Tibial artery (tissue), 4 donors: ENCODE data around the gene SNPH.

Source experiments
- DNase-seq, 2 donors: peaks; one replicate each; pipeline ENCODE4 v3.0.0-alpha.2; 2019
- H3K27ac ChIP-seq, 2 donors: fragments of 200-600 bp; sonication (generic) in 1 of 2; 1 replicate in 1 of 2; 2 replicates in 1 of 2; pipeline ENCODE4 v1.5.1; 2018 to 2019; ENCODE audit warnings: mild to moderate bottlenecking in 1 of 2
- H3K27me3 ChIP-seq, 2 donors: fragments of 200-600 bp; sonication (generic) in 1 of 2; one replicate each; pipeline versions ENCODE4 v1.5.1 to v1.6.0; 2016 to 2019
- H3K36me3 ChIP-seq, 3 donors: fragments of 200-600 bp; sonication (generic) in 2 of 3; one replicate each; pipeline ENCODE4 v1.5.1; 2016 to 2019; ENCODE audit warnings: mild to moderate bottlenecking in 2 of 3
- H3K4me1 ChIP-seq, 4 donors: fragments of 200-600 bp; sonication (generic) in 2 of 4; 1 replicate in 3 of 4; 2 replicates in 1 of 4; pipeline ENCODE4 v1.5.1; 2016 to 2019
- H3K4me3 ChIP-seq, 2 donors: fragments of 200-600 bp; sonication (generic) in 1 of 2; 1 replicate in 1 of 2; 2 replicates in 1 of 2; pipeline ENCODE4 v1.5.1; 2018 to 2019; ENCODE audit warnings: mild to moderate bottlenecking in 2 of 2
- H3K9me3 ChIP-seq, 3 donors: fragments of 200-600 bp; sonication (generic) in 1 of 3; one replicate each; pipeline ENCODE4 v1.5.1; 2016 to 2019
- CTCF ChIP-seq, 2 experiments: fragments of 200-600 bp in 1 of 2; fragments of 450-650 bp in 1 of 2; IDR thresholded peaks; one replicate each; pipeline ENCODE4 v1.5.1; 2017 to 2019; ENCODE audit warnings: antibody characterized with exemption in 2 of 2, mild to moderate bottlenecking in 1 of 2, moderate library complexity in 1 of 2
- intact Hi-C: fragments of 100-400 bp; cut with DNase I; formaldehyde crosslinking; loops from one replicate; pipeline ENCODE4 v1.15.0; 2023; ENCODE audit warnings: low total_unique reads

SNPH gene

GRCh38 chr20:1225783-1226654 is 40.1 kb upstream of the SNPH start, which contains the start of gene RAD21L1:
TSS of gene RAD21L1 (plus strand) at chr20:1226044. CDS start at chr20:1228454, 2,410 bp downstream.
- Histone ChIP-seq H3K9me3 (no peaks in the 10 kb centered on the region), H3K27me3 (peaks cover 0 to 46% of the 10 kb centered on the region in 2 donors), H3K4me1 (peaks cover 0 to 21% (median 12%) of the 10 kb centered on the region in 4 donors), H3K27ac (no peak within 1 kb of the TSS), H3K4me3 (peak within 1 kb of the TSS; percentile 50 to 62), H3K36me3 (no peaks in the 10 kb centered on the region)
- intact Hi-C loops, result no loop called here
- DNase-seq, result peak; percentile 51 to 82
- no peak for TF ChIP-seq CTCF (IDR thresholded peaks at IDR 0.05)

DNA sequence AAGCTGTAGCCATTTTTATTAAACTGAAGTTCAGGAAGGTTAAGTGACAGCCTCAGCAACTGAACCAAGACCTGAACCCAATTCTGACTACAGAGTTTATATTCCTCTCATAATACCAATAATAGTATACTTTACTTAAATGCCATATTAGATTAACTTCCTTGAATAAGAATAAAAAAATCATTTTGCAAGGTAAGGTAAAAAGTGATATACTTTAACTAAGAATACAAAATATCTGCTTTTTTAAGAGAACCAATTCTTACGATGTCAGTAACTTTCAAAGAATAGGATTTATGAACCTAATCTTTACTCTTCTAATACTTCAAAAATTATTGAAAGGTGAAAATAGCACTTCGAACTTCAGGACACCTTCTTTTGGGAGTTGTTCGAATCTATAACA is 36.6 kb upstream of the SNPH start:
- intact Hi-C loops, result no loop called here
- H3K27me3 ChIP-seq, result peaks cover 0 to 44% of the 10 kb centered on the region in 2 donors
- H3K27ac ChIP-seq, result no peak overlapping the region
- TF ChIP-seq CTCF (IDR thresholded peaks at IDR 0.05), result no peak
- no peaks in the 10 kb centered on the region for H3K36me3 ChIP-seq
- peaks cover 0 to 21% (median 12%) of the 10 kb centered on the region in 4 donors for H3K4me1 ChIP-seq
- H3K9me3 ChIP-seq, result no peaks in the 10 kb centered on the region
- no peak overlapping the region for H3K4me3 ChIP-seq
- DNase-seq, result no peak

GRCh38 chr20:1232286-1233111 is 33.6 kb upstream of the SNPH start:
- no peak for DNase-seq
- Histone ChIP-seq H3K36me3 (no peaks in the 10 kb centered on the region), H3K4me3 (no peak overlapping the region), H3K27ac (no peak overlapping the region), H3K9me3 (no peaks in the 10 kb centered on the region), H3K27me3 (peaks cover 0 to 31% of the 10 kb centered on the region in 2 donors), H3K4me1 (no peaks in the 10 kb centered on the region)
- TF ChIP-seq CTCF (IDR thresholded peaks at IDR 0.05), result no peak
- intact Hi-C loops, result no loop called here

GRCh38 chr20:1240549-1240948 is 25.5 kb upstream of the SNPH start:
- Histone ChIP-seq H3K4me1 (no peaks in the 10 kb centered on the region), H3K27ac (no peak overlapping the region), H3K4me3 (no peak overlapping the region), H3K9me3 (no peaks in the 10 kb centered on the region), H3K27me3 (peaks cover 0 to 22% of the 10 kb centered on the region in 2 donors), H3K36me3 (no peaks in the 10 kb centered on the region)
- no peak for TF ChIP-seq CTCF (IDR thresholded peaks at IDR 0.05)
- DNase-seq, result no peak
- intact Hi-C loops, result no loop called here

- no peaks in the 10 kb centered on the region for H3K36me3 ChIP-seq
- H3K27ac ChIP-seq, result no peak overlapping the region
- H3K4me1 ChIP-seq, result no peaks in the 10 kb centered on the region
- no peak overlapping the region for H3K4me3 ChIP-seq
- no peak for TF ChIP-seq CTCF (IDR thresholded peaks at IDR 0.05)
- peaks cover 0 to 17% of the 10 kb centered on the region in 2 donors for H3K27me3 ChIP-seq
- no peaks in the 10 kb centered on the region for H3K9me3 ChIP-seq
- DNase-seq, result no peak
- intact Hi-C loops, result no loop called here
Observed at GRCh38 chr20:1241456-1241855, 24.6 kb upstream of the SNPH start.
